GM12878 (cell line): ENCODE measurements around the gene ESYT3. TPM values are rescaled to one million over a fixed set of nuclear protein-coding genes. Genes with fewer than 3 reads are reported as not detected.

Source experiments
- ATAC-seq: fragments of 200-7000 bp; cut with Tn5 transposase; 3 replicates; pipeline ENCODE4 v1.9.1; 2020; ENCODE audit warnings: mild to moderate bottlenecking, moderate library complexity
- BruUV-seq: library from RNA; stranded (reverse); fragments of 400-500 nt; replicated peaks from 2 replicates; lab custom pipeline; 2021; lab: Mats Ljungman, UMichigan
- CTCF ChIA-PET: fragments of 300-600 bp; sonication (Branson Sonifier 250); formaldehyde crosslinking; extraction: SDS; loops from one replicate; lab custom pipeline; 2021; ENCODE audit warnings: inconsistent platforms; lab: Yijun Ruan, JAX
- POLR2A ChIA-PET: fragments of 350-600 bp; formaldehyde crosslinking; extraction: SDS; loops from one replicate; lab custom pipeline; 2021; ENCODE audit warnings: inconsistent platforms; lab: Charles Lee
- RAD21 ChIA-PET: fragments of 300-600 bp; sonication (Branson Sonifier 250); formaldehyde crosslinking; loops from one replicate; lab custom pipeline; 2023; ENCODE audit warnings: antibody characterized with exemption; ENCODE audit not compliant: unreplicated experiment; lab: Charles Lee
- SMC1A ChIA-PET: fragments of 300-600 bp; sonication (Branson Sonifier 250); formaldehyde crosslinking; loops from one replicate; lab custom pipeline; 2023; ENCODE audit not compliant: unreplicated experiment, uncharacterized antibody; lab: Charles Lee
- DNase-seq: peaks from one replicate; pipeline ENCODE4 v3.0.0-alpha.2; 2011; ENCODE audit warnings: low read depth, low spot score
- FAIRE-seq: peaks from 3 replicates; lab custom pipeline; 2011; peaks lifted over from hg19 to GRCh38; lab: Jason Lieb, UNC
- H2AFZ ChIP-seq: 2 replicates; pipeline ENCODE4 v1.6.0; 2011; ENCODE audit warnings: low read depth, low read length, control low read depth; ENCODE audit not compliant: control insufficient read depth
- H3K27ac ChIP-seq: 2 replicates; pipeline ENCODE4 v1.5.1; 2011; ENCODE audit warnings: control low read depth; ENCODE audit not compliant: control insufficient read depth, insufficient read depth
- H3K27me3 ChIP-seq, 2 experiments: replicated peaks in 1 of 2; 2 replicates each; pipeline versions ENCODE4 v1.6.0 to v1.6.1; 2011; ENCODE audit warnings: low read length in 1 of 2; ENCODE audit not compliant: control insufficient read depth in 2 of 2, insufficient read depth in 2 of 2
- H3K36me3 ChIP-seq, 2 experiments: 2 replicates each; pipeline ENCODE4 v1.5.1; 2011; ENCODE audit warnings: low read length in 1 of 2; ENCODE audit not compliant: control insufficient read depth in 2 of 2, insufficient read depth in 2 of 2
- H3K4me1 ChIP-seq: 2 replicates; pipeline ENCODE4 v1.6.1; 2011; ENCODE audit warnings: mild to moderate bottlenecking, low read length, moderate library complexity, mixed read lengths; ENCODE audit not compliant: control insufficient read depth, insufficient read depth
- H3K4me2 ChIP-seq: 2 replicates; pipeline ENCODE4 v1.6.0; 2011; ENCODE audit warnings: control low read depth; ENCODE audit not compliant: control insufficient read depth, insufficient read depth
- H3K4me3 ChIP-seq: fragments of 200-600 bp; sonication (generic); 2 replicates; pipeline ENCODE4 v1.5.1; 2016
- H3K79me2 ChIP-seq: 2 replicates; pipeline ENCODE4 v1.6.0; 2011; ENCODE audit warnings: low read length; ENCODE audit not compliant: control insufficient read depth, insufficient read depth
- H3K9ac ChIP-seq: 2 replicates; pipeline ENCODE4 v1.8.0; 2011; ENCODE audit warnings: low read length, control low read depth, mixed read lengths; ENCODE audit not compliant: control insufficient read depth, insufficient read depth
- H3K9me3 ChIP-seq: replicated peaks from 3 replicates; pipeline ENCODE4 v1.5.1; 2011; ENCODE audit warnings: mild to moderate bottlenecking, low read length; ENCODE audit not compliant: control insufficient read depth, insufficient read depth
- H4K20me1 ChIP-seq: 2 replicates; pipeline ENCODE4 v1.6.0; 2011; ENCODE audit not compliant: control insufficient read depth, insufficient read depth
- CBX5 ChIP-seq: sonication (generic); IDR thresholded peaks from 2 replicates; pipeline ENCODE4 v1.6.1; 2016; ENCODE audit warnings: low read depth, moderate library complexity, mild to moderate bottlenecking, inconsistent platforms
- E2F4 ChIP-seq: IDR thresholded peaks from 2 replicates; pipeline ENCODE4 v1.6.1; 2012; ENCODE audit warnings: low read depth, low read length, improper control_type of control experiment
- HDGF ChIP-seq: fragments of 450-650 bp; IDR thresholded peaks from 2 replicates; pipeline ENCODE4 v1.6.1; 2016; ENCODE audit warnings: antibody characterized with exemption
- IRF4 ChIP-seq: IDR thresholded peaks from 2 replicates; pipeline ENCODE4 v1.6.1; 2011; ENCODE audit warnings: low read depth, low read length
- MEF2B ChIP-seq: fragments of 450-650 bp; IDR thresholded peaks from 2 replicates; pipeline ENCODE4 v1.6.1; 2018; ENCODE audit warnings: mild to moderate bottlenecking, moderate library complexity; ENCODE audit not compliant: partially characterized antibody, poor library complexity, severe bottlenecking
- NFXL1 ChIP-seq: fragments of 450-650 bp; IDR thresholded peaks from 2 replicates; pipeline ENCODE4 v1.6.1; 2017; ENCODE audit warnings: antibody characterized with exemption, mild to moderate bottlenecking, borderline replicate concordance
- NR2C2 ChIP-seq: IDR thresholded peaks from 2 replicates; pipeline ENCODE4 v1.6.1; 2011; ENCODE audit warnings: borderline replicate concordance, low read depth; ENCODE audit not compliant: control insufficient read depth, insufficient read length
- STAT3 ChIP-seq: IDR thresholded peaks from 2 replicates; pipeline ENCODE4 v1.6.1; 2011; ENCODE audit warnings: low read depth, low read length, improper control_type of control experiment
- TARDBP ChIP-seq: IDR thresholded peaks from 2 replicates; pipeline ENCODE4 v1.6.1; 2016; ENCODE audit warnings: borderline replicate concordance
- WGBS: methylation state at CpG from one replicate; pipeline ENCODE4 v1.1.6; 2016; ENCODE audit warnings: low lambda C conversion rate; ENCODE audit not compliant: insufficient replicate concordance, insufficient coverage; ENCODE audit errors: missing lambda C conversion rate; 5-methylcytosine and 5-hydroxymethylcytosine counted together
- in situ Hi-C: fragments of 300-500 bp; cut with MboI; formaldehyde crosslinking; loops from 9 replicates; pipeline ENCODE4 v1.14.3; 2018; ENCODE audit warnings: mixed read lengths
- intact Hi-C: fragments of 100-400 bp; cut with micrococcal nuclease; formaldehyde crosslinking; loops from one replicate; pipeline ENCODE4 v1.14.2; 2022; ENCODE audit not compliant: unreplicated experiment
- polyA plus RNA-seq, 11 experiments: library from polyadenylated mRNA; depleted of rRNA in 4 of 11; unstranded in 6 of 11; stranded (reverse) in 5 of 11; fragments of >200 nt; fragmentation: Nextera tagmentation in 4 of 11; fragmentation: Illumina TruSeq in 1 of 11; extraction: Ambion mirVana in 4 of 11; extraction: Trizol in 1 of 11; gene quantifications; 1 replicate in 1 of 11; 2 replicates in 10 of 11; pipeline versions ENCODE4 v1.2.1 to v1.2.3, GENCODE V29; 2011 to 2016; ENCODE audit warnings: inconsistent platforms in 2 of 11, missing spikeins in 2 of 11, low read depth in 1 of 11
- total RNA-seq, 4 experiments: library from RNA; depleted of rRNA in 3 of 4; stranded (reverse); fragments of >200 nt in 3 of 4; fragmentation: Illumina TruSeq in 1 of 4; extraction: Trizol in 1 of 4; gene quantifications; 2 replicates each; pipeline versions ENCODE4 v1.2.1 to v1.2.3, GENCODE V29; 2013 to 2021
- TF ChIP-seq, protein P1 (sequence below): IDR thresholded peaks from 2 replicates; pipeline ENCODE4 v1.6.1; 2011; ENCODE audit warnings: borderline replicate concordance, low read depth, mild to moderate bottlenecking, moderate library complexity, low read length; ENCODE audit not compliant: insufficient read depth, poor library complexity, severe bottlenecking
- TF ChIP-seq, protein P2 (sequence below): fragments of 450-650 bp; IDR thresholded peaks from 2 replicates; pipeline ENCODE4 v1.6.1; 2017; ENCODE audit warnings: low read depth, mild to moderate bottlenecking, moderate library complexity
- TF ChIP-seq, protein P3 (sequence below): IDR thresholded peaks from 2 replicates; pipeline ENCODE4 v1.6.1; 2011; ENCODE audit warnings: low read depth, mild to moderate bottlenecking, low read length, moderate library complexity, borderline replicate concordance; ENCODE audit errors: extremely low read depth

The ESYT3 gene
- total and polyA plus RNA-seq, 10 of the 15 experiments (the other 5 are each of a cell fraction or from before 2014, with no cell fraction given): not detected

DNA sequence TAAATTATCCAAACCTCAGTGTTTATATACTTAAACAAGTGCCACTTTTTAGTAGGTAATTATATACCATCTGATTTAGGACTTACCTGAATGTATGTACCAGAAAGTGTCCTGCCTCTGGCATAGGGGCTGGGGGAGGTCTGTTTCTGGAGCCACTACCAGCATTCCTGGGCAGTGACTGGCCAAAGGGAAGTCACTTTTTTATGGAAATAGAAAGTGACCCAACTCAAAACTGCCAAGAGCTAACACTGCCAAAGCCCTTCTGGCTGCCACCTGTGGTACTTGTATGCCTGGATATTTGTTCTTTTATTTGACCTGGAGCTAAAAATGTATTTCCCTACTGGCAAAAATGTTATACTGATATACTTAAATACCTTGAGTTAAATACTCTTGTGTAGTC lies 42.7 kb downstream of the ESYT3 start (continued):
- TF ChIP-seq NR2C2 (no peak), MEF2B (no peak), HDGF (no peak), IRF4 (no peak)
- TF ChIP-seq, protein P1, sequence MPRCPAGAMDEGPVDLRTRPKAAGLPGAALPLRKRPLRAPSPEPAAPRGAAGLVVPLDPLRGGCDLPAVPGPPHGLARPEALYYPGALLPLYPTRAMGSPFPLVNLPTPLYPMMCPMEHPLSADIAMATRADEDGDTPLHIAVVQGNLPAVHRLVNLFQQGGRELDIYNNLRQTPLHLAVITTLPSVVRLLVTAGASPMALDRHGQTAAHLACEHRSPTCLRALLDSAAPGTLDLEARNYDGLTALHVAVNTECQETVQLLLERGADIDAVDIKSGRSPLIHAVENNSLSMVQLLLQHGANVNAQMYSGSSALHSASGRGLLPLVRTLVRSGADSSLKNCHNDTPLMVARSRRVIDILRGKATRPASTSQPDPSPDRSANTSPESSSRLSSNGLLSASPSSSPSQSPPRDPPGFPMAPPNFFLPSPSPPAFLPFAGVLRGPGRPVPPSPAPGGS: no peak

- POLR2A ChIA-PET: no interaction called here
- Histone ChIP-seq H4K20me1 (no peaks in the 10 kb centered on the region), H3K9ac (no peak overlapping the region), H3K4me2 (no peak overlapping the region), H3K27me3 (0 out of 4 replicates have a peak, but pooled peaks cover 0 to 2% of the 10 kb centered on the region in 2 experiments), H3K9me3 (no peaks in the 10 kb centered on the region), H2AFZ (no peak overlapping the region), H3K79me2 (no peaks in the 10 kb centered on the region), H3K4me1 (no peaks in the 10 kb centered on the region), H3K27ac (no peak overlapping the region), H3K4me3 (no peak overlapping the region), H3K36me3 (no peaks in the 10 kb centered on the region)
- CTCF ChIA-PET: interaction anchor here (0.9 to 5.6 kb wide), 7 partner anchors 113 to 459 kb away, joined by 3 to 93 read pairs (median 19); partner anchors contain the start of gene CEP70
- SMC1A ChIA-PET: interaction anchor here (1.2 to 3.6 kb wide), 3 partner anchors 148 to 446 kb away, joined by 3 to 20 read pairs (median 13); no protein-coding TSS in a partner anchor
- no TSS peak for BruUV-seq
- TF ChIP-seq TARDBP: no peak
- no peak for TF ChIP-seq NFXL1
- TF ChIP-seq, protein P2, sequence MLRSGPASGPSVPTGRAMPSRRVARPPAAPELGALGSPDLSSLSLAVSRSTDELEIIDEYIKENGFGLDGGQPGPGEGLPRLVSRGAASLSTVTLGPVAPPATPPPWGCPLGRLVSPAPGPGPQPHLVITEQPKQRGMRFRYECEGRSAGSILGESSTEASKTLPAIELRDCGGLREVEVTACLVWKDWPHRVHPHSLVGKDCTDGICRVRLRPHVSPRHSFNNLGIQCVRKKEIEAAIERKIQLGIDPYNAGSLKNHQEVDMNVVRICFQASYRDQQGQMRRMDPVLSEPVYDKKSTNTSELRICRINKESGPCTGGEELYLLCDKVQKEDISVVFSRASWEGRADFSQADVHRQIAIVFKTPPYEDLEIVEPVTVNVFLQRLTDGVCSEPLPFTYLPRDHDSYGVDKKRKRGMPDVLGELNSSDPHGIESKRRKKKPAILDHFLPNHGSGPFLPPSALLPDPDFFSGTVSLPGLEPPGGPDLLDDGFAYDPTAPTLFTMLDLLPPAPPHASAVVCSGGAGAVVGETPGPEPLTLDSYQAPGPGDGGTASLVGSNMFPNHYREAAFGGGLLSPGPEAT: no peak
- no peak for TF ChIP-seq E2F4
- no peak for TF ChIP-seq STAT3
- TF ChIP-seq, protein P3, sequence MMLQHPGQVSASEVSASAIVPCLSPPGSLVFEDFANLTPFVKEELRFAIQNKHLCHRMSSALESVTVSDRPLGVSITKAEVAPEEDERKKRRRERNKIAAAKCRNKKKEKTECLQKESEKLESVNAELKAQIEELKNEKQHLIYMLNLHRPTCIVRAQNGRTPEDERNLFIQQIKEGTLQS: no peak
- no peak for TF ChIP-seq CBX5
- DNase-seq: no peak
- in situ Hi-C loops: no loop called here
- intact Hi-C loops: loop anchor here (2.0 to 5.0 kb wide), 2 partner anchors 220 to 437 kb away; no protein-coding TSS in a partner anchor
- ATAC-seq: no peak
- FAIRE-seq: no peak
- WGBS: 78% methylated on average over 3 of the region's 3 CpGs
- RAD21 ChIA-PET: interaction anchor here (3.7 to 3.9 kb wide), 2 partner anchors 116 to 438 kb away, joined by 20 to 51 read pairs; partner anchors contain the start of gene CEP70
Observed at GRCh38 chr3:138477801-138478200, 43.4 kb downstream of the ESYT3 start.
